ENCODE data around the gene GUCY1B1.
"Not testable (repeated sequence)": the region's sequence is repeated elsewhere in the genome, so short reads cannot be mapped to it uniquely, and the experiment has no call there.

Gene GUCY1B1

GRCh38 chr4:155761916-155762315 is 3.1 kb downstream of the GUCY1B1 start:
- no peak for DNase-seq (ENCODE audit: low read depth)

GRCh38 chr4:155762334-155762733 is 3.5 kb downstream of the GUCY1B1 start:
- DNase-seq (ENCODE audit: low read depth) = no peak

GRCh38 chr4:155763551-155763950 is 4.7 kb downstream of the GUCY1B1 start:
- DNase-seq (ENCODE audit: low read depth) = no peak

- DNase-seq (ENCODE audit: low read depth) = no peak
These were observed 6.3 kb downstream of the GUCY1B1 start for GRCh38 chr4:155765149-155765548.

- DNase-seq (ENCODE audit: low read depth) = no peak
These were observed 7.8 kb downstream of the GUCY1B1 start for GRCh38 chr4:155766622-155767021.

GRCh38 chr4:155768370-155768769 is 9.5 kb downstream of the GUCY1B1 start:
- DNase-seq (ENCODE audit: low read depth) = no peak

- no peak for DNase-seq (ENCODE audit: low read depth)
These were observed 10.3 kb downstream of the GUCY1B1 start for GRCh38 chr4:155769090-155769489.

GRCh38 chr4:155772459-155773195 is 13.8 kb downstream of the GUCY1B1 start:
- no peak for DNase-seq (ENCODE audit: low read depth)

GRCh38 chr4:155773196-155773800 is 14.5 kb downstream of the GUCY1B1 start:
- no peak for DNase-seq (ENCODE audit: low read depth)

GRCh38 chr4:155774033-155774432 is 15.2 kb downstream of the GUCY1B1 start:
- no peak for DNase-seq (ENCODE audit: low read depth)

- DNase-seq (ENCODE audit: low read depth) = no peak
These were observed 19.3 kb downstream of the GUCY1B1 start for GRCh38 chr4:155777971-155778735.

- DNase-seq (ENCODE audit: low read depth) = no peak
These were observed 22.0 kb downstream of the GUCY1B1 start for GRCh38 chr4:155780775-155781174.

GRCh38 chr4:155781249-155781831 is 22.5 kb downstream of the GUCY1B1 start:
- DNase-seq (ENCODE audit: low read depth) = no peak

- no peak for DNase-seq (ENCODE audit: low read depth)
These were observed 25.8 kb downstream of the GUCY1B1 start for GRCh38 chr4:155784637-155785036.

GRCh38 chr4:155785828-155786227 is 27.0 kb downstream of the GUCY1B1 start:
- DNase-seq (ENCODE audit: low read depth) = no peak

GRCh38 chr4:155787113-155787710 is 28.4 kb downstream of the GUCY1B1 start:
- DNase-seq (ENCODE audit: low read depth) = no peak

- no peak for DNase-seq (ENCODE audit: low read depth)
These were observed 30.6 kb downstream of the GUCY1B1 start for GRCh38 chr4:155789391-155789790.

- DNase-seq (ENCODE audit: low read depth) = no peak
These were observed 31.2 kb downstream of the GUCY1B1 start for GRCh38 chr4:155789982-155790381.

GRCh38 chr4:155794589-155795236 is 35.9 kb downstream of the GUCY1B1 start:
- no peak for DNase-seq (ENCODE audit: low read depth)

- DNase-seq (ENCODE audit: low read depth) = no peak
These were observed 37.2 kb downstream of the GUCY1B1 start for GRCh38 chr4:155795991-155796390.

GRCh38 chr4:155797581-155797980 is 38.8 kb downstream of the GUCY1B1 start:
- not testable (repeated sequence) for DNase-seq (ENCODE audit: low read depth)

Measured in activated T-cell treated with anti-CD3 and anti-CD28 coated beads for 48 hours (primary cell).